Right lobe of liver (tissue), 6 donors: ENCODE data around the gene SPEF2. TPM values are rescaled to one million over a fixed set of nuclear protein-coding genes. Genes with fewer than 3 reads are reported as not detected.
A peak's percentile ranks its signal among the peaks of the same experiment; 100 is the strongest.

Experiments
- ATAC-seq, 4 donors: fragments of 200-7000 bp; cut with Tn5 transposase; one replicate each; pipeline ENCODE4 v1.9.1; 2020; ENCODE audit warnings: mild to moderate bottlenecking in 4 of 4, moderate library complexity in 4 of 4
- DNase-seq, 3 donors: peaks; one replicate each; pipeline ENCODE4 v3.0.0-alpha.2; 2020
- H3K27ac ChIP-seq, 3 donors: fragments of 200-600 bp; one replicate each; pipeline ENCODE4 v1.8.0; 2022
- H3K27me3 ChIP-seq, 2 donors: fragments of 200-600 bp; one replicate each; pipeline ENCODE4 v1.8.0; 2022
- H3K36me3 ChIP-seq, 4 donors: fragments of 200-600 bp; sonication (generic) in 1 of 4; one replicate each; pipeline versions ENCODE4 v1.5.1 to v1.8.0; 2017 to 2022; ENCODE audit warnings: control low read depth in 1 of 4
- H3K4me1 ChIP-seq, 4 donors: fragments of 200-600 bp; sonication (generic) in 1 of 4; one replicate each; pipeline versions ENCODE4 v1.5.1 to v1.8.0; 2017 to 2022; ENCODE audit warnings: control low read depth in 1 of 4
- H3K4me3 ChIP-seq, 3 donors: fragments of 200-600 bp; one replicate each; pipeline ENCODE4 v1.8.0; 2022
- H3K9me3 ChIP-seq, 4 donors: fragments of 200-600 bp; sonication (generic) in 1 of 4; one replicate each; pipeline versions ENCODE4 v1.5.1 to v1.8.0; 2017 to 2022; ENCODE audit warnings: control low read depth in 1 of 4
- CTCF ChIP-seq, 4 donors: fragments of 200-600 bp in 3 of 4; fragments of 450-650 bp in 1 of 4; IDR thresholded peaks; one replicate each; pipeline versions ENCODE4 v1.5.1 to v1.8.0; 2016 to 2022; ENCODE audit warnings: antibody characterized with exemption in 4 of 4, mild to moderate bottlenecking in 2 of 4
- POLR2A ChIP-seq: fragments of 450-650 bp; IDR thresholded peaks from one replicate; pipeline ENCODE4 v1.6.1; 2017; ENCODE audit warnings: antibody characterized with exemption, mild to moderate bottlenecking
- WGBS: methylation state at CpG from one replicate; pipeline ENCODE4 v1.1.6; 2018; ENCODE audit warnings: low coverage, low lambda C conversion rate; ENCODE audit not compliant: insufficient coverage; ENCODE audit errors: missing lambda C conversion rate; 5-methylcytosine and 5-hydroxymethylcytosine counted together
- intact Hi-C, 2 donors: fragments of 100-400 bp; cut with DNase I; formaldehyde crosslinking; loops; one replicate each; pipeline versions ENCODE4 v1.11.2 to v1.14.1; 2022
- total RNA-seq, 6 experiments: library from RNA; depleted of rRNA in 2 of 6; stranded (reverse); fragments of >200 nt in 2 of 6; fragmentation: NEBNext Ultra II Directional in 3 of 6; extraction: Animal tissue kit (Norgen Biotek cat#: 25700) in 3 of 6; gene quantifications; one replicate each; pipeline versions ENCODE4 v1.1.0 to v1.2.4, GENCODE V29; 2016 to 2023
- donor health status: DM: no; HTN: yes; CAD: no.
- donor health status: DM: no; HTN: no; CAD: no.
- donor health status: DM: no; HTN: no; CAD: no.
- donor health status: DM: no; HTN: yes; CAD: no.
- donor health status: DM: no; HTN: yes; CAD: no.

SPEF2 gene
- total RNA-seq, 6 experiments from 2014 or later = 0.74 to 3.3 (median 2.0) TPM

GRCh38 chr5:35847491-35847890 is 229.8 kb downstream of the SPEF2 start:
- intact Hi-C loops = no loop called here
- ATAC-seq = no peak

GRCh38 chr5:35847961-35848360 is 230.3 kb downstream of the SPEF2 start:
- intact Hi-C loops = no loop called here
- H3K27me3 ChIP-seq = no peaks in the 10 kb centered on the region
- WGBS = 52% methylated on average over 3 of the region's 3 CpGs
- H3K27ac ChIP-seq = no peak overlapping the region
- no peak for TF ChIP-seq POLR2A
- no peak for TF ChIP-seq CTCF (IDR thresholded peaks at IDR 0.05)
- H3K4me3 ChIP-seq = no peak overlapping the region
- DNase-seq (no peak), ATAC-seq (no peak)
- no peaks in the 10 kb centered on the region for H3K4me1 ChIP-seq
- H3K36me3 ChIP-seq = no peaks in the 10 kb centered on the region
- H3K9me3 ChIP-seq = no peaks in the 10 kb centered on the region

More at GRCh38 chr5:35847491-35847890, 229.8 kb downstream of the SPEF2 start:
- Histone ChIP-seq H3K4me1 (no peaks in the 10 kb centered on the region), H3K27ac (no peak overlapping the region), H3K27me3 (no peaks in the 10 kb centered on the region), H3K4me3 (no peak overlapping the region), H3K36me3 (no peaks in the 10 kb centered on the region), H3K9me3 (no peaks in the 10 kb centered on the region)
- no peak for DNase-seq
- TF ChIP-seq POLR2A (no peak), CTCF (IDR thresholded peaks at IDR 0.05) (no peak)

- no peaks in the 10 kb centered on the region for H3K9me3 ChIP-seq
- no peaks in the 10 kb centered on the region for H3K36me3 ChIP-seq
- H3K4me3 ChIP-seq = no peak overlapping the region
- DNase-seq = no peak
- no peak for TF ChIP-seq CTCF (IDR thresholded peaks at IDR 0.05)
- TF ChIP-seq POLR2A = no peak
- H3K27ac ChIP-seq = no peak overlapping the region
- no peaks in the 10 kb centered on the region for H3K4me1 ChIP-seq
- intact Hi-C loops = no loop called here
- H3K27me3 ChIP-seq = no peaks in the 10 kb centered on the region
- 66% methylated on average over 5 of the region's 6 CpGs for WGBS
- ATAC-seq = no peak
Observed at GRCh38 chr5:35849860-35850259, 232.2 kb downstream of the SPEF2 start.

GRCh38 chr5:35850967-35851680 is 233.5 kb downstream of the SPEF2 start:
- H3K27me3 ChIP-seq = no peaks in the 10 kb centered on the region
- H3K9me3 ChIP-seq = no peaks in the 10 kb centered on the region
- intact Hi-C loops = no loop called here
- no peak for TF ChIP-seq CTCF (IDR thresholded peaks at IDR 0.05)
- TF ChIP-seq POLR2A = no peak
- whole genome bisulfite sequencing = 45% methylated on average over 7 of the region's 8 CpGs
- DNase-seq (no peak), ATAC-seq (peak in 2 of 4 donors; percentile 20 to 53)
- no peaks in the 10 kb centered on the region for H3K36me3 ChIP-seq
- H3K4me1 ChIP-seq = no peaks in the 10 kb centered on the region
- no peak overlapping the region for H3K27ac ChIP-seq
- H3K4me3 ChIP-seq = peak overlapping the region in 1 of 3 donors; percentile 33
